HEK293 (cell line): Measurements from ENCODE around the gene CRIM1.

Experiments used
- CTCF ChIA-PET: fragments of 350-600 bp; formaldehyde crosslinking; extraction: SDS; loops from one replicate; lab custom pipeline; 2021; ENCODE audit warnings: antibody characterized with exemption; lab: Yijun Ruan, JAX
- POLR2A ChIA-PET: fragments of 300-600 bp; formaldehyde crosslinking; extraction: SDS; loops from one replicate; lab custom pipeline; 2020; ENCODE audit warnings: antibody characterized with exemption, inconsistent platforms; lab: Yijun Ruan, JAX
- H3K27ac ChIP-seq: fragments of 200-500 bp; sonication (Bioruptor generic); 2 replicates; pipeline ENCODE4 v1.5.1; 2014; ENCODE audit warnings: low read depth, low read length, control low read depth, inconsistent platforms; ENCODE audit errors: extremely low read depth
- H3K36me3 ChIP-seq, 2 experiments: fragments of 200-500 bp in 1 of 2; sonication (Bioruptor generic) in 1 of 2; 1 replicate in 1 of 2; 2 replicates in 1 of 2; pipeline ENCODE4 v1.5.1; 2014 to 2017; ENCODE audit warnings: inconsistent platforms in 2 of 2, low read length in 2 of 2; ENCODE audit not compliant: control insufficient read depth in 2 of 2, insufficient read depth in 1 of 2
- H3K4me1 ChIP-seq: fragments of 200-500 bp; sonication (Bioruptor generic); 2 replicates; pipeline ENCODE4 v1.5.1; 2014; ENCODE audit warnings: mild to moderate bottlenecking, low read length, inconsistent platforms; ENCODE audit not compliant: control insufficient read depth, insufficient read depth
- H3K4me3 ChIP-seq: 2 replicates; pipeline ENCODE4 v1.5.1; 2011; ENCODE audit warnings: low read depth, mild to moderate bottlenecking, control low read depth, low read length, moderate library complexity
- H3K9me3 ChIP-seq: fragments of 200-500 bp; sonication (Bioruptor generic); 2 replicates; pipeline ENCODE4 v1.5.1; 2014; ENCODE audit warnings: low read depth, low read length, inconsistent platforms; ENCODE audit not compliant: control insufficient read depth, insufficient read depth
- CTCF ChIP-seq: fragments of 450-650 bp; formaldehyde crosslinking; IDR thresholded peaks from 2 replicates; pipeline ENCODE4 v1.5.1; 2016; ENCODE audit warnings: missing biosample characterization, missing genetic modification characterization
- HOXC10 ChIP-seq: sonication (generic); formaldehyde crosslinking; IDR thresholded peaks from 2 replicates; pipeline ENCODE4 v1.8.1; 2023; ENCODE audit warnings: mild to moderate bottlenecking, missing genetic modification reagents
- IKZF3 ChIP-seq: fragments of 450-650 bp; IDR thresholded peaks from 2 replicates; pipeline ENCODE4 v1.5.0; 2018; ENCODE audit warnings: missing biosample characterization, mild to moderate bottlenecking, missing genetic modification characterization, moderate library complexity
- PRDM6 ChIP-seq: fragments of 450-650 bp; formaldehyde crosslinking; IDR thresholded peaks from 2 replicates; pipeline ENCODE4 v1.5.1; 2017; ENCODE audit warnings: missing biosample characterization, missing genetic modification characterization
- REST ChIP-seq: fragments of 450-650 bp; formaldehyde crosslinking; IDR thresholded peaks from 2 replicates; pipeline ENCODE4 v1.5.1; 2016; ENCODE audit warnings: missing biosample characterization, missing genetic modification characterization
- SP7 ChIP-seq: fragments of 450-650 bp; formaldehyde crosslinking; IDR thresholded peaks from 2 replicates; pipeline ENCODE4 v1.5.1; 2016; ENCODE audit warnings: missing biosample characterization, missing genetic modification characterization
- WT1 ChIP-seq: fragments of 450-650 bp; formaldehyde crosslinking; IDR thresholded peaks from 2 replicates; pipeline ENCODE4 v1.5.1; 2016; ENCODE audit warnings: missing biosample characterization, missing genetic modification characterization
- ZBTB1 ChIP-seq: fragments of 450-650 bp; formaldehyde crosslinking; IDR thresholded peaks from 2 replicates; pipeline ENCODE4 v1.5.1; 2016; ENCODE audit warnings: missing biosample characterization, missing genetic modification characterization
- ZBTB48 ChIP-seq: fragments of 450-650 bp; formaldehyde crosslinking; IDR thresholded peaks from 2 replicates; pipeline ENCODE4 v1.5.1; 2016; ENCODE audit warnings: missing biosample characterization, missing genetic modification characterization
- ZFP3 ChIP-seq: fragments of 450-650 bp; formaldehyde crosslinking; IDR thresholded peaks from 2 replicates; pipeline ENCODE4 v1.5.1; 2016; ENCODE audit warnings: low read depth, missing biosample characterization, missing genetic modification characterization
- ZFP41 ChIP-seq: fragments of 450-650 bp; formaldehyde crosslinking; IDR thresholded peaks from 2 replicates; pipeline ENCODE4 v1.5.1; 2016; ENCODE audit warnings: missing biosample characterization, missing genetic modification characterization, borderline replicate concordance
- ZNF10 ChIP-seq: fragments of 450-650 bp; formaldehyde crosslinking; IDR thresholded peaks from 2 replicates; pipeline ENCODE4 v1.5.1; 2017; ENCODE audit warnings: missing biosample characterization, missing genetic modification characterization
- ZNF112 ChIP-seq: fragments of 450-650 bp; formaldehyde crosslinking; IDR thresholded peaks from 2 replicates; pipeline ENCODE4 v1.5.0; 2017; ENCODE audit warnings: missing biosample characterization, missing genetic modification characterization
- ZNF140 ChIP-seq: fragments of 450-650 bp; formaldehyde crosslinking; IDR thresholded peaks from 2 replicates; pipeline ENCODE4 v1.5.1; 2016; ENCODE audit warnings: missing biosample characterization, missing genetic modification characterization
- ZNF155 ChIP-seq: fragments of 450-650 bp; formaldehyde crosslinking; IDR thresholded peaks from 2 replicates; pipeline ENCODE4 v1.5.1; 2016; ENCODE audit warnings: missing biosample characterization, missing genetic modification characterization
- ZNF157 ChIP-seq: fragments of 450-650 bp; formaldehyde crosslinking; IDR thresholded peaks from 2 replicates; pipeline ENCODE4 v1.5.1; 2016; ENCODE audit warnings: missing biosample characterization, missing genetic modification characterization
- ZNF16 ChIP-seq: fragments of 450-650 bp; formaldehyde crosslinking; IDR thresholded peaks from 2 replicates; pipeline ENCODE4 v1.5.1; 2016; ENCODE audit warnings: low read depth, missing biosample characterization, missing genetic modification characterization
- ZNF248 ChIP-seq: fragments of 450-650 bp; formaldehyde crosslinking; IDR thresholded peaks from 2 replicates; pipeline ENCODE4 v1.5.1; 2017; ENCODE audit warnings: missing biosample characterization, missing genetic modification characterization
- ZNF302 ChIP-seq: fragments of 450-650 bp; formaldehyde crosslinking; IDR thresholded peaks from 2 replicates; pipeline ENCODE4 v1.5.1; 2016; ENCODE audit warnings: missing biosample characterization, missing genetic modification characterization, low read depth
- ZNF324 ChIP-seq: fragments of 450-650 bp; formaldehyde crosslinking; IDR thresholded peaks from 2 replicates; pipeline ENCODE4 v1.5.1; 2016; ENCODE audit warnings: missing biosample characterization, missing genetic modification characterization
- ZNF433 ChIP-seq: fragments of 450-650 bp; formaldehyde crosslinking; IDR thresholded peaks from 2 replicates; pipeline ENCODE4 v1.5.1; 2016; ENCODE audit warnings: missing biosample characterization, missing genetic modification characterization, low read depth
- ZNF549 ChIP-seq: fragments of 450-650 bp; IDR thresholded peaks from 2 replicates; pipeline ENCODE4 v1.5.1; 2018; ENCODE audit warnings: missing biosample characterization, missing genetic modification characterization, mild to moderate bottlenecking, inconsistent platforms, moderate library complexity
- ZNF555 ChIP-seq: fragments of 450-650 bp; formaldehyde crosslinking; conservative IDR thresholded peaks from 2 replicates; pipeline ENCODE4 v1.5.1; 2017; ENCODE audit warnings: missing biosample characterization, mild to moderate bottlenecking, missing genetic modification characterization, inconsistent platforms
- ZNF585B ChIP-seq: fragments of 450-650 bp; formaldehyde crosslinking; IDR thresholded peaks from 2 replicates; pipeline ENCODE4 v1.5.1; 2016; ENCODE audit warnings: missing biosample characterization, missing genetic modification characterization
- ZNF677 ChIP-seq: fragments of 450-650 bp; IDR thresholded peaks from 2 replicates; pipeline ENCODE4 v1.5.0; 2018; ENCODE audit warnings: missing biosample characterization, mild to moderate bottlenecking, missing genetic modification characterization, moderate library complexity
- ZNF707 ChIP-seq: fragments of 450-650 bp; formaldehyde crosslinking; IDR thresholded peaks from 2 replicates; pipeline ENCODE4 v1.5.1; 2016; ENCODE audit warnings: missing biosample characterization, missing genetic modification characterization
- ZNF76 ChIP-seq: fragments of 450-650 bp; formaldehyde crosslinking; IDR thresholded peaks from 2 replicates; pipeline ENCODE4; 2016; ENCODE audit warnings: low read depth, missing biosample characterization, missing genetic modification characterization, borderline replicate concordance
- ZNF792 ChIP-seq: fragments of 450-650 bp; formaldehyde crosslinking; IDR thresholded peaks from 2 replicates; pipeline ENCODE4 v1.5.1; 2016; ENCODE audit warnings: missing biosample characterization, missing genetic modification characterization
- ZSCAN16 ChIP-seq: fragments of 450-650 bp; formaldehyde crosslinking; IDR thresholded peaks from 2 replicates; pipeline ENCODE4 v1.5.1; 2016; ENCODE audit warnings: missing biosample characterization, missing genetic modification characterization

Gene CRIM1

GRCh38 chr2:36359067-36359466, 3.5 kb downstream of the CRIM1 start (continued):
- TF ChIP-seq WT1 (tag by site-specific recombination), result no peak
- peak; percentile 87 for TF ChIP-seq PRDM6 (tag by site-specific recombination)

- CTCF ChIA-PET, result interaction anchor here (0.6 to 2.6 kb wide), 5 partner anchors 9 to 413 kb away, joined by 3 to 14 read pairs (median 4); no protein-coding TSS in a partner anchor
- Histone ChIP-seq H3K9me3 (no peaks in the 10 kb centered on the region), H3K27ac (no peak overlapping the region), H3K4me1 (peaks cover 20% of the 10 kb centered on the region), H3K4me3 (no peak overlapping the region)
- TF ChIP-seq ZNF112 (tag by site-specific recombination) (no peak), ZNF549 (tag by site-specific recombination) (no peak), ZNF677 (no peak), ZNF157 (tag by site-specific recombination) (no peak), ZNF140 (no peak), ZSCAN16 (no peak), IKZF3 (tag by site-specific recombination) (no peak), ZNF707 (tag by site-specific recombination) (no peak), ZNF16 (tag by site-specific recombination) (no peak), ZNF10 (tag by site-specific recombination) (no peak), HOXC10 (no peak), ZNF585B (tag by site-specific recombination) (no peak), ZNF324 (tag by site-specific recombination) (no peak)
- TF ChIP-seq, all 188 proteins: peak for 0
- POLR2A ChIA-PET, result no interaction called here
- H3K36me3 ChIP-seq, result no peaks in the 10 kb centered on the region
Measured at GRCh38 chr2:36360063-36360462, 4.5 kb downstream of the CRIM1 start.

GRCh38 chr2:36360834-36361233, 5.3 kb downstream of the CRIM1 start:
- Histone ChIP-seq H3K4me1 (peaks cover 20% of the 10 kb centered on the region), H3K27ac (no peak overlapping the region), H3K4me3 (no peak overlapping the region), H3K36me3 (no peaks in the 10 kb centered on the region), H3K9me3 (no peaks in the 10 kb centered on the region)
- no peak for TF ChIP-seq ZNF555 (tag by site-specific recombination)
- no peak for TF ChIP-seq SP7 (tag by site-specific recombination)
- no peak for TF ChIP-seq ZBTB48 (tag by site-specific recombination)
- no peak for TF ChIP-seq ZNF302 (tag by site-specific recombination)
- no peak for TF ChIP-seq REST (tag by site-specific recombination)
- TF ChIP-seq ZBTB1, result no peak
- TF ChIP-seq ZNF248 (tag by site-specific recombination), result no peak
- no peak for TF ChIP-seq ZFP41 (tag by site-specific recombination)
- TF ChIP-seq ZNF76 (tag by site-specific recombination), result no peak
- TF ChIP-seq ZFP3, result no peak
- TF ChIP-seq ZNF433 (tag by site-specific recombination), result no peak
- TF ChIP-seq ZNF155 (tag by site-specific recombination), result no peak
- TF ChIP-seq CTCF (tag by site-specific recombination), result no peak
- no peak for TF ChIP-seq ZNF792 (tag by site-specific recombination)
- CTCF ChIA-PET, result interaction anchor here (0.6 to 2.2 kb wide), 6 partner anchors 8 to 412 kb away, joined by 3 to 14 read pairs (median 4); no protein-coding TSS in a partner anchor
- POLR2A ChIA-PET, result no interaction called here
